Stimulated activated CD4-positive, alpha-beta T cell treated with anti-CD3 and anti-CD28 coated beads, TNF-alpha, amount 100 ng/mL, for 24 hours (primary cell): Measurements from ENCODE around the gene NID1.
"Not testable (repeated sequence)": the region's sequence is repeated elsewhere in the genome, so short reads cannot be mapped to it uniquely, and the experiment has no call there.

Experiments
- DNase-seq, 3 experiments: peaks; one replicate each; pipeline ENCODE4 v3.0.0-alpha.2; 2020; ENCODE audit warnings: low read depth in 3 of 3

NID1 gene

DNA sequence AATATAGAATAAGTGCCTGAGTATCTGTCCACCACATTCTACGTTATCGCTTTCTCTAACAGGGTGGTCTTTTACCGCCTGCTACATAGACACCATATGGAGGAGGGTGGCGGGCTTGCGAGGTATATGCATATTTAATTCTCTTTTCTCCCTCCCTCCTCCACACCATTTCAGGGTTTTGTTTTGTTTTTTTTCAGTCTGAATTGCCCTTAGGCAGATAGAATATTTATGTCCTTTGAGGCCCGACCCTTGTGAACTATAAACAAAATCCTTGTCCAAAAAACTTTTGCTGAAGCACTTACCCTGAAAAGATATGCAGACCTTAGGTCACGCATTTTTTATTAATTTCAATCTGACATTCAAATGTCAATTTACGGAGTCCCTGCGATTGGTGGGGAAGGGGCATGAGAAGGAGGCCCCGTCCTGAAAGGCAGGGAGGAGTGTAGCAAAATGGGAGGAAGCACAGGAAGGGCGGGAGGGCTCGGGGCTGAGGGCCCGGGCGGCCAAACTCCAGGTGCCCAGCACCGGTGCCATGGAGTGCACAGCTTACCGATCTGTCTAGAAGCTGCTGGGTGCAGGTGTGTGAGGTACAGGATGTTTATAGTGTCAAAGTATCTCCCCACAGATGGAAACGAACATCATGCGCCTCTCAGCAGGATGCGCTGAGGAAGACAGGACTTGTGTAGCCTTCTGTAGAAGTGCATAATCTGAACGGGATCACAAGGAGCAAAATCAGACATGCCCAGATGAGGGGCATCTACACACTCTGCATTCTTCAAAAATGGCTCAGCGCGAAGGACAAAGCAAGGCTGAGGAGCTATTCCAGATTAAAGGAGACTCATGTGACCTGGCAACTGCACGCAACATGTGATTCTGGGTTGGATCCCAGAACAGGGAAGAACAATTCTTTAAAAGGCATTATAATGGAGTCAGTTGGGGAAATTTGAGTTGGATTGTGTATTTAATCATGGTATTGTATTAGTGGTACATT, 129.4 kb downstream of the NID1 start:
- DNase-seq = no peak

DNA sequence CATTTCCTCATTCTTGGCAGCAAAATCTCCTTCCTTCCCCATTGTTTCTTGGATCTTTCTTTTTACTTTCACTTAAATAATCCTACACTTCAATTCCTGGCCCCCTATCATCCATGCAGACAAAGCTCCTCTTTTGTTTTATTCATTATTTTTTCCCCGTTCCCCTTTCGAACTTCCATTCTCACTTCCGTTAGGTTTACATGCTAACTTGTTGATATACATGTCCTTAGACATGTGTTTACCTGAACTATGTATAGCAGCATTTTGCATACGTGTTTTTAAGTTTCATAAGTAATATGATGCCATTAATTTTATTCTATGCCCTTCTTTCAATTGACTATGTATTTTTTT, 131.1 kb downstream of the NID1 start:
- no peak for DNase-seq

DNA sequence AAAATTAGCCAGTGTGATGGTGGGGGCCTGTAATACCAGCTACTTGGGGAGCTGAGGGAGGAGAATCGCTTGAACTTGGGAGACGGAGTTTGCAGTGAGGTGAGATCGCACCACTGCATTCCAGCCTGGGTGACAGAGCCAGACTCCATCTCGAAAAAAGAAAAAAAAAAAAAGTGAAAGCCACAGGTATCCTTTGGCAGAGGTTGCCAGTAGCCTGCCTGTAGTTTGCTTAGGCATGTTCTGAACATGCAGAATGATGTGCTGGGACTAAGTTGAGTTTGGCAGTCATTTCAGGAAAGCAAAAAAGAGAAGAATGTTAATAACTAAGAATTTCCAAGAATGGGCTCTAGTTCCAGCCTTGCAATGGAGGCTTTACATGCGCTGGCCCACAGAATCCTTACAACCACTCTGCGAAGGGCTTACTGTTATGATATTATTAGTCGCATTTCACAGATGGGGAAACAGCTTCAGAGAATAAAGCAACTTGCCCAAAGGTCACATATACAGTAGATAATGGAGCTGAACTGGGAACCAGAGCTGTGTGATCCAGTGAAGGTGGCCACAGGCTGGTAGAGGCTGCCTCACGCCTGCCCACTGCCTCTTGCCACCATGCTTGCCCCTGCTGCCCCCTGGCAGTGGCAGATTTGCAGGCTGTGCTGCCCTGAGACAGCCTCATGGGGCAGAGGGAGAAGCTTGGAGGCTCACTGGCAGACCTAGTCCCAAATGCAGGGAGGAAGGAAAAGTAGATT, 131.7 kb downstream of the NID1 start:
- no peak for DNase-seq

DNA sequence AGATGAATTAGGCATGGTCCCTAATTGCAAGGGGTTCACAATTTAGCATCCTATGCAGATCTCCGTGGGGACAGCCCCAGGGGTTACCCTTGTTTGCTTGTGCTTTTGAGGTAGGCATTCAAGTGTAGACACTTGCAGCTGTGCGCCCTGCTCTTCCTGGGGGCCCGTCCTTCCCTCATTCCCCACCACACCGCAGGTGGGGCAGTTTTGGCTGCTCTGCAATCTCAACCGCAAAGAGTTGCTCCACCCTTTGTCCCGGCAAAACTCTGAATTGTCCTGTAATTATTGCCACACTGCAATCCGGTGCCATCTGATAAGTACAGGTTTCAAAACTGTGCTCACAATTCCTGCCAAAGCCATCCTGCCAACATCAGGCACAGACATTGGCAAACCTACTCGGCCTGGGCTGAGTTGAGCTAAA, 132.8 kb downstream of the NID1 start:
- no peak for DNase-seq

DNA sequence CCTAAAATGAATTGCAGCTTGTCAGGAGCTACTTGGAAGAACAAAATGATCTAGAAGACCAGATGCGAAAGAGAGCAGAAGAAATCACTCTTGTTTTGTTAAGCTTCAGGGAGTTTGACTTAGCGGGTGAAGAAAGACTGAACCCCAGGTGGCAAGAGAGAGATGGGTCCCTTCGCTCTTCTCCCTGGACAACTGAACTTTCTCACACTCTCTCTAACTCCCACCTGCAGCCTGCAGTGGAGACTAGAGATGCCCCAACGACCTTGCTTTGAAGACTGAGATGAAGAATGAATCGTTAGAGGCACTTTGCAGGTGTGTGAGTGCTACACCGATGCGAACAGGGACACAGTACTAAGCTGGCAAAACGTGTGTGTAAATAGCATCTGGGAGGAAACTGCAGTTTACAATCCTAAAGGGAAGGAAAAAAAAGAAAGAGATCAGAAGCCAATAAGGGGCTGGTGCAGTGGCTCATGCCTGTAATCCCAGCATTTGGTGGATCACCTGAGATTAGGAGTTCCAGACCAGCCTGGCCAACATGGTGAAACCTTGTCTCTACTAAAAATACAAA, 133.6 kb downstream of the NID1 start:
- no peak for DNase-seq

DNA sequence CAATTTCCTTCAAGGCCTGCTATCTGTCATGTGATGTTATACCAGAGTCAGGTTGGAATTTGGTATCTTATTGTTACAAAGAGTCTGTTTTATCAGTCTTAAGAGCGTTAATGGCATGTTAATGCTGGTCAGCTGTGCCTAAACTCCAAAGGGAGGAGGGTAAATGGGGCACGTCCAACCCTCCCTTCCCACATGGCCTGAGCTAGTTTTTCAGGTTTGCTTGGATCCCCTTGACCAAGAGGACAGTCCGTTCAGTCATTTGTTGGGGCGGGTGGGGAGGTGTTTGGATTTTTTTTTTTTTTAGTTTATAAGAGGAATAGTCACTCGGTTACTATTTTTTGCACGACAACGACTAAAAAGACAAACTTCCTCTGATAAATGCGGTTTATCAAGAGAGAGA, 134.3 kb downstream of the NID1 start:
- no peak for DNase-seq

DNA sequence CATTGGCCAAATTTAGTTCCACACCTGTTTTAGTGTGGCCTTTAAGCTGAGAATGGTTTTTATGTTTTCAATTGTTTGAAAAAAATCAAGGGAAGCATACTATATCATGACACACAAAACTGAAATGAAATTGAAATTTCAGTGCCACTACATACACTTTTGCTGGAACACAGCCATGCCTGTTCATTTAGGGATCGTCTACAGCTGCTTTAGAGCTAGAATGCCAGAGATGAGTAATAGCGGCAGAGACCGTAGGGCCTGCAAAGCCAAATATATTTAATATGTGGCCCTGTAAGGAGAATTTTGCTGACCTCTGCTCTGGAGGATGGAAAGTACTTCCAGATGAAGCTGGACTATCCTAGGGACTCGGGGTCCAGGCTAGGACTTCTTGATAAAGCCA, 135.7 kb downstream of the NID1 start:
- no peak for DNase-seq

DNA sequence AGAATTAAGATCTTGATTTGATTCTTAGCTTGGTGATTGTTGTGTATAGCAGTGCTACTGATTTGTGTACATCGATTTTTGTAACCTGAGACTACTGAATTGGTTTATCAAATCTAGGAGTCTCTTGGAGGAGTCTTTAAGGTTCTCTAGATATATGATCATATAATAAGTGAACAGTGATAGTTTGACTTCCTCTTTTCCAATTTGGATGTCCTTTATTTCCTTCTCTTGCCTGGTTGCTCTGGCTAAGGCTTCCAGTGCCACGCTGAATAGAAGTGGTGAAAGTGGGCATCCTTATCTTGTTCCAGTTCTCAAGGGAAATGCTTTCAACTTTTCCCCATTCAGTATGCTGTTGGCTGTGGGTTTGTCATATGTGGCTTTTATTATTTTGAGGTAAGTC, 136.7 kb downstream of the NID1 start:
- no peak for DNase-seq

DNA sequence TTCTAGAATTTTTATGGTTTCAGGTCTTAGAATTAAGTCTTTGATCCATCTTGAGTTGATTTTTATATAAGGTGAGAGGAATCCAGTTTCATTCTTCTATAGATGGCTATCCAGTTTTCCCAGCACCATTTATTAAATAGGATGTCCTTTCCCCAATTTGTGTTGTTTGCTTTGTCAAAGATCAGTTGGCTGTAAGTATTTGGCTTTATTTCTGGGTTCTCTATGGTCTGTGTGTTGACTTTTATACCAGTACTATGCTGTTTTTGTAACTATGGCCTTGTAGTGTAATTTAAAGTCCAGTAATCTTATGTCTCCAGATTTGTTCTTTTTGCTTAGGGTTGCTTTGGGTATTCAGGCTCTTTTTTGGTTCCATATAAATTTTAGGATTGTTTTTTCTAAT, 137.3 kb downstream of the NID1 start:
- not testable (repeated sequence) for DNase-seq
